Nephron (organoid): ENCODE results near the gene PMM2.

ENCODE experiments used
- H3K27ac Mint-ChIP-seq, 3 experiments: 2 replicates each; pipeline ENCODE4 v1.8.0; 2020; ENCODE audit warnings: mixed read lengths in 3 of 3, mild to moderate bottlenecking in 2 of 3, moderate library complexity in 1 of 3
- H3K27me3 Mint-ChIP-seq: 2 replicates; pipeline ENCODE4 v1.8.0; 2021; ENCODE audit warnings: low read depth, mild to moderate bottlenecking, moderate library complexity, mixed read lengths
- H3K36me3 Mint-ChIP-seq: 2 replicates; pipeline ENCODE4 v1.8.0; 2020; ENCODE audit warnings: low read depth, mixed read lengths
- H3K4me1 Mint-ChIP-seq: 2 replicates; pipeline ENCODE4 v1.8.0; 2020; ENCODE audit warnings: mixed read lengths
- H3K4me3 Mint-ChIP-seq, 3 experiments: 2 replicates each; pipeline ENCODE4 v1.8.0; 2020; ENCODE audit warnings: mild to moderate bottlenecking in 3 of 3, mixed read lengths in 3 of 3, moderate library complexity in 2 of 3
- H3K9me3 Mint-ChIP-seq: 2 replicates; pipeline ENCODE4 v1.8.0; 2020; ENCODE audit warnings: mixed read lengths
- TF ChIP-seq, protein P1 (sequence below), 3 experiments: fragments of 200-600 bp; sonication (generic); IDR thresholded peaks; one replicate each; pipeline ENCODE4 v1.5.0; 2021; ENCODE audit warnings: antibody characterized with exemption in 3 of 3; ENCODE audit not compliant: unreplicated experiment in 3 of 3

Gene PMM2

DNA sequence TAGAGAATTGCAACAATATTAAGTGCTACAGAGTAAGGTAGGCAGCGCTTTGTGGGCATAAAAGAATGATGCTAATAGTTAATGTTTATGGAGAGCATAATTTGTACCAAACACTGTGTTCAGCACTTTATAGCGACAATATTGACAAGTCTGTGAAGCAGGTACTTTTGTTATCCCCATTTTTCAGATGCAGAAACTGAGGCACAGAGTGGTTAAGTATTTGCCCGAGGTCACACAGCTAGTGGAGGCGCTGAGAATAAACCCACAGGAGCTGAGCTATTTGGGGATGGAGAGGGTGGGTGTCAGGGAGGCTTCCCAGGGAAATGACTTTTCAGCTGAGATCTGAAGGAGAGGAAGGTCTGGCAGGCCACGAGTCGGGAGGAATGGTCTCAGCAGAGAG, 39.6 kb upstream of the PMM2 start:
- no peaks in the 10 kb centered on the region for H3K27me3 Mint-ChIP-seq
- no peak overlapping the region for H3K27ac Mint-ChIP-seq
- H3K4me3 Mint-ChIP-seq, result no peak overlapping the region
- no peaks in the 10 kb centered on the region for H3K4me1 Mint-ChIP-seq
- TF ChIP-seq, protein P1, sequence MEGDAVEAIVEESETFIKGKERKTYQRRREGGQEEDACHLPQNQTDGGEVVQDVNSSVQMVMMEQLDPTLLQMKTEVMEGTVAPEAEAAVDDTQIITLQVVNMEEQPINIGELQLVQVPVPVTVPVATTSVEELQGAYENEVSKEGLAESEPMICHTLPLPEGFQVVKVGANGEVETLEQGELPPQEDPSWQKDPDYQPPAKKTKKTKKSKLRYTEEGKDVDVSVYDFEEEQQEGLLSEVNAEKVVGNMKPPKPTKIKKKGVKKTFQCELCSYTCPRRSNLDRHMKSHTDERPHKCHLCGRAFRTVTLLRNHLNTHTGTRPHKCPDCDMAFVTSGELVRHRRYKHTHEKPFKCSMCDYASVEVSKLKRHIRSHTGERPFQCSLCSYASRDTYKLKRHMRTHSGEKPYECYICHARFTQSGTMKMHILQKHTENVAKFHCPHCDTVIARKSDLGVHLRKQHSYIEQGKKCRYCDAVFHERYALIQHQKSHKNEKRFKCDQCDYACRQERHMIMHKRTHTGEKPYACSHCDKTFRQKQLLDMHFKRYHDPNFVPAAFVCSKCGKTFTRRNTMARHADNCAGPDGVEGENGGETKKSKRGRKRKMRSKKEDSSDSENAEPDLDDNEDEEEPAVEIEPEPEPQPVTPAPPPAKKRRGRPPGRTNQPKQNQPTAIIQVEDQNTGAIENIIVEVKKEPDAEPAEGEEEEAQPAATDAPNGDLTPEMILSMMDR (IDR thresholded peaks at IDR 0.05; ENCODE audit: unreplicated experiment in 3 of 3), result no peak
- peaks cover 51% of the 10 kb centered on the region for H3K36me3 Mint-ChIP-seq
- H3K9me3 Mint-ChIP-seq, result no peaks in the 10 kb centered on the region

DNA sequence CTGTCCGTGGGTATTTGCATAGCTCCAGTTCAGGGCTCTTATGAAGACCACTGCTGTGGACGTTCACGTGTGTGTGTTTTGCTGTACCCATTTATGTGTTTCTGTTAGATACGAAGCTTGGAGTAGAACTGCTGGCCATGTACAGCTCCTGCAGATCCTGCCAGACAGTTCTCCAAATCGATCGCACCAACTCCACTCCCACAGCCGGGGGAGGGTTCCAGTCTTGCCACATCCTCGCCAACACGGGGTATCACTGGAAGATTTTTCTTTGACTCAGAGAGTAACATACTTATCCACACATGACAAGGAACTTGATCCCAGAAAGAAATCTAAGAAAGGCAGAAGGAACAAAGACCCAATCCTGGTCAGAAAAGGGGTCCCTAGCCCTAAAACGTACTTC, 37.6 kb upstream of the PMM2 start:
- Mint-ChIP-seq H3K4me3 (no peak overlapping the region), H3K27ac (no peak overlapping the region), H3K27me3 (no peaks in the 10 kb centered on the region), H3K4me1 (no peaks in the 10 kb centered on the region), H3K36me3 (peaks cover 43% of the 10 kb centered on the region), H3K9me3 (no peaks in the 10 kb centered on the region)
- TF ChIP-seq, protein P1 (IDR thresholded peaks at IDR 0.05; ENCODE audit: unreplicated experiment in 3 of 3), result no peak

DNA sequence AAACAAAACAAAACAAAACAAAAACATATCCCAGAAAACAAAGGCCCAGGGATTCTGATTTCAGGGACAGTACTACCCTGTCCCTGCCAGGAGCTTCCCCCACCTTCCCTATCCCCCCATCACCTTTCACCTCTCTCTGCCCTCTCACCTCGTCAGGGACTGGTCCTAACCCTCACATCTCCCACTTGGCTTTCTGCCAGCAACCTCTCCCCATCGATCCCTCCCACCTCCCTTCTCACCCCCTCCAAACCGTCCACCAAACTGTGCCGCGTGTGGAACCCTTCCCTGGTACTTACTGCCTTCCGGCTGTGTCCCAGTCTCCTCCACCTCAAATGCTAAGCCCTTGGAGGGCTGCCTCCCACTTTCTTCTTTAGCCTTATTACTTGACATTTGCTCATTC, 36.6 kb upstream of the PMM2 start:
- Mint-ChIP-seq H3K9me3 (no peaks in the 10 kb centered on the region), H3K36me3 (peaks cover 43% of the 10 kb centered on the region), H3K27ac (no peak overlapping the region), H3K4me3 (no peak overlapping the region), H3K4me1 (no peaks in the 10 kb centered on the region), H3K27me3 (no peaks in the 10 kb centered on the region)
- TF ChIP-seq, protein P1 (IDR thresholded peaks at IDR 0.05; ENCODE audit: unreplicated experiment in 3 of 3), result no peak

DNA sequence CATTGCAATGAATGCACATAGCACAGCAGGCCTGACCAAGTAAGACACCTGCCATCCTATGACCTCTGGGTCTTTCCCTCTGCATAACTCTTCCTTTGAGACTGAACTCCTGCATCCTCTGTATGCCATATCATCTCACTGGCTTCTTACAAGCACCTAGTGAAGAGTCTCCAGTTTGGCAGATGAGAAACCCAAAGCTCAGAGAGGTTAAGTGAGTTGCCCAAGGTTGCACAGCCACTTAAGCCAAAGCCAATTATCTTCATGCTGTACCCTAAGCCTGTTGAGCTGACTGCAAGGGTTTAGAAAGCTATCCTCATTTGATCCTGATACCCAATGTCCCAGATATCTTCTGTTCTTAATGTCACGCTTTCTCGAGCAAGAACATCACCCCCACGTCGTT, 35.4 kb upstream of the PMM2 start:
- Mint-ChIP-seq H3K9me3 (no peaks in the 10 kb centered on the region), H3K36me3 (peaks cover 37% of the 10 kb centered on the region), H3K27ac (no peak overlapping the region), H3K4me1 (no peaks in the 10 kb centered on the region), H3K27me3 (no peaks in the 10 kb centered on the region), H3K4me3 (no peak overlapping the region)
- TF ChIP-seq, protein P1 (IDR thresholded peaks at IDR 0.05; ENCODE audit: unreplicated experiment in 3 of 3), result no peak

DNA sequence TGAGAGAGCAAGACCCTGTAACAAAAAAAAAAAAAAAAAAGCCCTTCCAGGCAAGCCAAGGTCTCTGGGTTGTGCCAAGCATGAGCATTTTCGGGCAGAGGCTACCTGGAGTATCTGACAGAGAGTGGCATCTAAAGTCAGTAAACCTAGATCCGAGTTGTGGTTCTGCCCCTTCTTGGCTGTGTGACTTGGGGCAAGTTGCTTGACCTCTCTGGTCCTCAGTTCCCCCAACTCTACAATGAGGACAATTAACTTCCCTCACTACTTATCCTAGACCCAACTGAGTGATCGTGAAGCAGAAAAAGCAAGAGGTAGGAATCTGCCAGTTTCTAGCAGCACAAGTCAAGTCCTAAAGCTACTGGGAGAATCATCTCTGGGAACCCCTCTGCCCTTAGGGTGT, 34.6 kb upstream of the PMM2 start:
- TF ChIP-seq, protein P1 (IDR thresholded peaks at IDR 0.05; ENCODE audit: unreplicated experiment in 3 of 3), result no peak
- no peak overlapping the region for H3K27ac Mint-ChIP-seq
- H3K36me3 Mint-ChIP-seq, result peaks cover 31% of the 10 kb centered on the region
- H3K4me3 Mint-ChIP-seq, result no peak overlapping the region
- H3K27me3 Mint-ChIP-seq, result no peaks in the 10 kb centered on the region
- H3K4me1 Mint-ChIP-seq, result no peaks in the 10 kb centered on the region
- H3K9me3 Mint-ChIP-seq, result no peaks in the 10 kb centered on the region

DNA sequence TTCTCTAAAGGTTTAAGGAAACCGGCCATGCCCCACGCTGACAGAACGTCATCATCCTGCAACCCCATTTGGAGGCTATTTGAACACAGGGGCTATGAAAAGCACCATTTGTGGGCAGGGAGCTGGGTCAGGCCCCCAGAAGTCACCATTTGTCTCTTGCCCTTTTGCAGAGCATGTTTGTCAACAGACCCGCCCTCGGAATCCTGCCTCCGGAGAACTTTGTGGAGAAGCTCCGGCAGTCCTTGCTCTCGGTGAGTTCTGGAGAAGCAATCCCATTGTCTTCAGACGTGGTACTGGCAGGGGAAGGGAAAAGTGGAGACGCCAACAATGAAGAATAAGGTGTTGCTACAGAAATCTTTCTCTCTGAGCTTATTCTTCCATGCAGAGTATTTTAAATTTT, 33.7 kb upstream of the PMM2 start:
- Mint-ChIP-seq H3K27ac (no peak overlapping the region), H3K36me3 (peaks cover 38% of the 10 kb centered on the region), H3K4me1 (no peaks in the 10 kb centered on the region), H3K4me3 (no peak overlapping the region), H3K9me3 (no peaks in the 10 kb centered on the region), H3K27me3 (no peaks in the 10 kb centered on the region)
- TF ChIP-seq, protein P1 (IDR thresholded peaks at IDR 0.05; ENCODE audit: unreplicated experiment in 3 of 3), result no peak
